ENCODE measurements around the gene THSD4.

DNA sequence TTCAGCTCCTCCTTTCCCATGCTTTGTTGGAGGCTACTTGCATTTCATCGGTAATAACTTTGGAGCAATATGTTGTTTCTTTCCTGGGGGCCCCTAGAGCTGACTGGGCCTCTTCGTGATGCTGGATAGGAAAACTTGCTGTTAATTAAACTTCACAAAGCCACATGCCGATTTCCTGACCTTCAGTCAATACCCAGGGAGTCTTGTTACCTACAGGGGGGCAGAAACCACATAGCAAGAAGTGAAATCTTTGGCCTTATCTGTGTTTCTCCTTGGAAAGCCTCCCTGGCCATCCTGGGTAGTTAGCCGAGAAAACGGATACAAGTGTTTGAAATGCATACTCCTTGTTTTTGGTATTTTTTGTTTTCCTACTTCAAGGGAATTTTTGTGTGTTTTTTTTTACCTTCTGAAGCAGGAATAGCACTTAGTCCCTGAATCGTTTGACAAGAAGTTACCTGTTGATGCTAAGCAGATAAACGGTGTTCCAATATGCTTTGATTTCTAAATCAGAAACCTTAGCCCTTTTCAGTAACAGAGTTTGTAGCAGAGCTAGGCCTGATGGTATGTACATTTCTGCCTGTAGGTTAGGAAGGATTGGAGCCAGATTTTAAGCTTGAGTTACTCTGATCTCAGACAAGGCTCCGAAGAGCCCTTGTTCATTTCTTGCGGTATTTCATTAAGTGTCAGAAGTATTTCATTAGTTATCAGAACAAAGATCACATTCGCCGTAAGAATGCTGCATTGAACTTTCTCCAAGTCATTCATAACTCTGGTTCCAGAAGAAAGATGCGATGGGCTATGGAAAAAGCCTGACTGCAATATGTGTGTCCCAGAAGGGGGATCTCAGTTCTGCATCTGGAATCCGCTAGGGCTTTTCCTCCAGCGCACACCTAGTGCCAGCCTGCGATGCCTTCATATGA lies 111.5 kb downstream of the THSD4 start:
- TF ChIP-seq POLR2A (IDR thresholded peaks at IDR 0.05): no peak
- TF ChIP-seq, protein P1, sequence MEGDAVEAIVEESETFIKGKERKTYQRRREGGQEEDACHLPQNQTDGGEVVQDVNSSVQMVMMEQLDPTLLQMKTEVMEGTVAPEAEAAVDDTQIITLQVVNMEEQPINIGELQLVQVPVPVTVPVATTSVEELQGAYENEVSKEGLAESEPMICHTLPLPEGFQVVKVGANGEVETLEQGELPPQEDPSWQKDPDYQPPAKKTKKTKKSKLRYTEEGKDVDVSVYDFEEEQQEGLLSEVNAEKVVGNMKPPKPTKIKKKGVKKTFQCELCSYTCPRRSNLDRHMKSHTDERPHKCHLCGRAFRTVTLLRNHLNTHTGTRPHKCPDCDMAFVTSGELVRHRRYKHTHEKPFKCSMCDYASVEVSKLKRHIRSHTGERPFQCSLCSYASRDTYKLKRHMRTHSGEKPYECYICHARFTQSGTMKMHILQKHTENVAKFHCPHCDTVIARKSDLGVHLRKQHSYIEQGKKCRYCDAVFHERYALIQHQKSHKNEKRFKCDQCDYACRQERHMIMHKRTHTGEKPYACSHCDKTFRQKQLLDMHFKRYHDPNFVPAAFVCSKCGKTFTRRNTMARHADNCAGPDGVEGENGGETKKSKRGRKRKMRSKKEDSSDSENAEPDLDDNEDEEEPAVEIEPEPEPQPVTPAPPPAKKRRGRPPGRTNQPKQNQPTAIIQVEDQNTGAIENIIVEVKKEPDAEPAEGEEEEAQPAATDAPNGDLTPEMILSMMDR (IDR thresholded peaks at IDR 0.05): no peak

Data from sigmoid colon (tissue), 3 donors.